Activated T-cell treated with anti-CD3 and anti-CD28 coated beads, Interleukin-2, amount 50 U/mL, for 4 hours (primary cell): ENCODE measurements around the gene VDAC2. TPM values are rescaled to one million over a fixed set of nuclear protein-coding genes. Genes with fewer than 3 reads are reported as not detected.

Experiments used
- ATAC-seq, 2 donors: fragments of 200-7000 bp; cut with Tn5 transposase; one replicate each; pipeline ENCODE4 v1.10.0; 2021
- DNase-seq: peaks from one replicate; pipeline ENCODE4 v3.0.0-alpha.2; 2020
- H3K27me3 Mint-ChIP-seq: one replicate; pipeline ENCODE4 v1.8.0; 2021; ENCODE audit warnings: low read depth, mixed read lengths
- H3K36me3 Mint-ChIP-seq: one replicate; pipeline ENCODE4 v1.8.0; 2022; ENCODE audit warnings: mixed read lengths; ENCODE audit not compliant: insufficient read depth
- H3K4me1 Mint-ChIP-seq: one replicate; pipeline ENCODE4 v1.8.0; 2021; ENCODE audit warnings: low read depth, mixed read lengths
- H3K4me3 Mint-ChIP-seq: one replicate; pipeline ENCODE4 v1.8.0; 2021; ENCODE audit warnings: mild to moderate bottlenecking, moderate library complexity, mixed read lengths
- H3K9me3 Mint-ChIP-seq: one replicate; pipeline ENCODE4 v1.8.0; 2021; ENCODE audit warnings: mixed read lengths
- total RNA-seq, 3 donors: library from RNA; stranded (reverse); gene quantifications; one replicate each; pipeline ENCODE4 v1.2.1, GENCODE V29; 2021

Gene VDAC2
- total RNA-seq, 3 donors from 2014 or later, result 269 to 284 (median 271) TPM

DNA sequence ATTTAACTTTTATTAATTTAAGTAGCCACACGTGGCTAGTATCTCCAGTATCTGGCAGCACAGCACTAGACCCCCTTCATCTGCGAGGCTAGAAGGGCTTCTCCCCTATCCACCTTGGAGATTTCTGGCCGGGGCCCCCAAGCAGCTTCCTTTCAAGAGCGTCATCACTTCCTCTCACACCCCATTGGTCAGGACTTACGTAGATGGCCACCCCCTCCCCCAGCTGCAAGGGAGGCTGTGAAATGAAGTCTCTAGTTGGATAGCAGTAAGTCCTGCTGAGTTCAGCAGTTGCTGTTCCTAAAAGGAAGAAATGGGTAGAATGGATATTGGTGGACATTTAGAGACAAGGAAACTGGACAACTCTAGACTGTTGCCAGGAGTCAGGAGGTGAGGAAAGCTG, 59.0 kb downstream of the VDAC2 start:
- Mint-ChIP-seq H3K9me3 (no peaks in the 10 kb centered on the region), H3K36me3 (no peaks in the 10 kb centered on the region), H3K27me3 (peaks cover 3% of the 10 kb centered on the region), H3K4me3 (no peak overlapping the region), H3K4me1 (no peaks in the 10 kb centered on the region)
- ATAC-seq, result no peak
- no peak for DNase-seq

DNA sequence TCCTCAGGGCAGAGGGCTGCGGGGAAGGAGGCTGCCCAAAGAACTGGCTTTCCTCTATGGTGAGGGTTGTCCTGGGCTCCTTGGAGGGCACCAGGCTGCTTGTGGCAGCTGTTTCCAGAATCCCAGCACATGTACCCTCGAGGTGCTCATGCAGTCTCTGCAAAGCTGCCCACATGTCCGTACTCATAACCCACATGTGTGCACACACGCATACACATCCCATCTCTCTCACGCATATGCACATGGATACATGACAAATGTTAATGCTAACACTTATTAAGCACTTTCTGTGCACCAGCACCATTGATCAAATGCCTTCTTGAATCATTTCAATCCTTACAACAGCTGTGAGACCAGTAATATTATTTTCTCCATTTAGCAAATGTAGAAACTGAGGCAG, 61.5 kb downstream of the VDAC2 start:
- Mint-ChIP-seq H3K4me3 (no peak overlapping the region), H3K4me1 (no peaks in the 10 kb centered on the region), H3K27me3 (peaks cover 9% of the 10 kb centered on the region)

DNA sequence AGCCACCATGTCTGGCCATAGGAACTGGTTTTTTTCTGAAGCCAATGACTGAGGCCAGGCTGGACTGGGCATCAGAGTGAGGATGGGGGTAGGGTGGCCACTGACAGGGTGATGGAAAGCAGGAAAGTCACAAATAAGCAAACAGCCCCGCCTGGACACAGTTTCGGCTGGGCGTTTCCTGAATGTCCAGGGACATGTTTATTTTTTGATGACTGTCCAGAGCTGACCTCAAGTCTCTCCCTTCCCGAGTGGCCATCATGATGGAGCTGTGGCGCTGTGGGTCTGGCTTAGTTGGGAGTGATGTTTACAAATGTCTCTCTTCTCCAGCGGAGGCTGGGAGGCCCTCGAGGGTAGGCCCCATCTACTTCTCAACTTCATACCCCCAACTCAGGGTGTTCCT, 62.3 kb downstream of the VDAC2 start:
- Mint-ChIP-seq H3K27me3 (peaks cover 9% of the 10 kb centered on the region), H3K36me3 (no peaks in the 10 kb centered on the region), H3K4me1 (no peaks in the 10 kb centered on the region), H3K4me3 (no peak overlapping the region), H3K9me3 (no peaks in the 10 kb centered on the region)
- no peak for DNase-seq
- no peak for ATAC-seq

More for the DNA sequence above, 61.5 kb downstream of the VDAC2 start:
- Mint-ChIP-seq H3K9me3 (no peaks in the 10 kb centered on the region), H3K36me3 (no peaks in the 10 kb centered on the region)
- no peak for ATAC-seq
- DNase-seq, result no peak

DNA sequence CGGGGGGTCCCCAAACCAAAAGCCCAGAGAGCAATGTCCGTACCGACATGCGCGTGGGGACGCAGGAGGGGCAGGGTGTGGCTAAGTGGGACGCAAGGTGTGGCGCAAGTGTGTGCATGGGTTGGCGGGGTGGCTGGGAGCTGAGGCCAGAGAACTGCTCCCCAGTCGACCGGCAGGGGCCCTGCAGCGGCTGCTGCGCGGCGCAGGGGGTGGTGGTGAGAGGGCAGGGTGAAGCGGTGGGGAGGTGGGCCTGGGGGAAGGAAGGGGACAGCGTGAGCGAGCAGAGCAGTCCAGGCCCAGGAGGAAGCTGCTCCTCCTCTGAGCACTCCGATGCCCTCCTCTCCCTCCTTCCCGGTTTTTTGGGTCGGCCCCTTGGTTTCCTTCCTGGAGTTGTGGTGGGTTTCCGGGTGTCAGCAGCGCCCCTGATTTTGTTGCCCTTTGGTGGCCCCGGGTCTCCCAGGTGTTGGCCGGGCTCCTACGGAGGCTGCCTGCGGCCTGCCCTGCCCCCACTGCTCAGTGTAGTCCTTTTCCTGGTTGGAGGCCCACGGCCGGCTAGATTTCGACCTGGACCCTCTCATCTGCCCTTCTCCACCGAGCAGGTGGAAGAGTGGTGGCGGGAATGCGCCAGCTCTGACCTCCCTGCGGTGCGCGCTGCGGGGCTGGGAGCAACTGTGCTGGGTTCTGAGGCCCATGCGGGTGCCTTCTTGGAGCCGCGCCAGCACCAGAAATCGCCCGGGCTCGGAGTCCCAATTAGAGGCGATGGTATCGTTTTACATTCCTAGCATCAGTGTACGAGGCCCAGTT, 65.7 kb downstream of the VDAC2 start:
- Mint-ChIP-seq H3K9me3 (no peaks in the 10 kb centered on the region), H3K27me3 (peaks cover 11% of the 10 kb centered on the region), H3K4me3 (no peak overlapping the region), H3K4me1 (no peaks in the 10 kb centered on the region), H3K36me3 (no peaks in the 10 kb centered on the region)
- no peak for ATAC-seq
- DNase-seq, result no peak

DNA sequence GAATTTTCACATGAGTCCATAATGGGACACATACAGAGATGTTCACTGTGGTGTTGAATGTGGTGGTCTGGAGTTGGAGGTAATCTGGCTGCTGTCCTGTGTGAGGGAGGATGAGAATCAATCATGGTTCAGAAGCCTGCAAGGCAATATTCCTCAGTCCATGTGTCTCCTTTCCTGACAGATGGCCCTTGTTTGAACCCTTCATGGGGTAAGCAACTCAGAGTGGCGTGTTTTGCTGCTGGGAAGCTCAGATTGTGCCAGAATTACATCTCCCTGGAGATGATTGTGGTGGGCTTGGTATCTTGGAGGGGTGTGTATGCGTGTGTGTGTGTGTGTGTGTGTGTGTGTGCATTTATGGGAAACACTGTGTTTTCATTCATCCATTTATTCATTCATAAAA, 69.6 kb downstream of the VDAC2 start:
- H3K4me1 Mint-ChIP-seq, result no peaks in the 10 kb centered on the region
- H3K27me3 Mint-ChIP-seq, result peaks cover 23% of the 10 kb centered on the region
- ATAC-seq (no peak), DNase-seq (no peak)
- H3K4me3 Mint-ChIP-seq, result no peak overlapping the region
- H3K9me3 Mint-ChIP-seq, result no peaks in the 10 kb centered on the region
- H3K36me3 Mint-ChIP-seq, result no peaks in the 10 kb centered on the region

Other genes starting within 250 kb of the VDAC2 start
- 10 to 100 TPM; 12.7 to 16.8 (median 13.7) TPM for gene SAMD8, start 99.1 kb upstream of the VDAC2 start, total RNA-seq
- 10 to 100 TPM; 30.0 to 35.1 (median 30.4) TPM for gene COMTD1, start 25.2 kb downstream of the VDAC2 start, total RNA-seq
- under 1 TPM; 0.16 to 0.30 (median 0.27) TPM for gene ZNF503, start 191.0 kb downstream of the VDAC2 start, total RNA-seq
- gene LRMDA, start 220.8 kb downstream of the VDAC2 start, total RNA-seq, result not detected